Adrenal gland (tissue), 12 donors: Measurements from ENCODE around the gene ETFB. TPM values are rescaled to one million over a fixed set of nuclear protein-coding genes. Genes with fewer than 3 reads are reported as not detected.

Source experiments
- DNase-seq, 7 donors: peaks; one replicate each; pipeline ENCODE4 v3.0.0-alpha.2; 2019 to 2020
- H3K27ac ChIP-seq, 5 donors: fragments of 200-600 bp; sonication (generic) in 4 of 5; 1 replicate in 3 of 5; 2 replicates in 2 of 5; pipeline versions ENCODE4 v1.5.1 to v1.8.0; 2016 to 2020; ENCODE audit warnings: mild to moderate bottlenecking in 1 of 5
- H3K27me3 ChIP-seq: fragments of 200-600 bp; 2 replicates; pipeline ENCODE4 v1.8.0; 2021
- H3K36me3 ChIP-seq, 2 donors: fragments of 200-600 bp; replicated peaks in 1 of 2; 1 replicate in 1 of 2; 2 replicates in 1 of 2; pipeline versions ENCODE4 v1.5.1 to v1.8.0; 2018 to 2022
- H3K4me1 ChIP-seq, 2 donors: fragments of 200-600 bp; replicated peaks in 1 of 2; 1 replicate in 1 of 2; 2 replicates in 1 of 2; pipeline versions ENCODE4 v1.5.1 to v1.8.0; 2018 to 2021
- H3K4me3 ChIP-seq, 4 donors: fragments of 200-600 bp; sonication (generic) in 3 of 4; one replicate each; pipeline ENCODE4 v1.5.1; 2016 to 2018
- H3K9me3 ChIP-seq, 3 donors: fragments of 200-600 bp; sonication (generic) in 1 of 3; replicated peaks in 1 of 3; 1 replicate in 2 of 3; 2 replicates in 1 of 3; pipeline versions ENCODE4 v1.5.1 to v1.8.0; 2016 to 2021
- CTCF ChIP-seq, 6 experiments: fragments of 450-650 bp in 4 of 6; fragments of 200-600 bp in 2 of 6; sonication (generic) in 1 of 6; IDR thresholded peaks; 1 replicate in 5 of 6; 2 replicates in 1 of 6; pipeline versions ENCODE4 v1.5.1 to v1.8.0; 2016 to 2021; ENCODE audit warnings: antibody characterized with exemption in 6 of 6, mild to moderate bottlenecking in 2 of 6, moderate library complexity in 1 of 6
- POLR2A ChIP-seq, 2 donors: fragments of 450-650 bp; IDR thresholded peaks; one replicate each; pipeline ENCODE4 v1.6.1; 2017; ENCODE audit warnings: antibody characterized with exemption in 2 of 2, mild to moderate bottlenecking in 2 of 2, moderate library complexity in 1 of 2
- WGBS, 4 donors: extraction: QIAGEN DNeasy Blood & Tissue Kit in 2 of 4; methylation state at CpG; one replicate each; pipeline versions ENCODE4 v1.1.5 to v1.1.7; 2013 to 2017; 5-methylcytosine and 5-hydroxymethylcytosine counted together
- intact Hi-C, 2 donors: fragments of 100-400 bp; cut with DNase I; formaldehyde crosslinking; loops; one replicate each; pipeline versions ENCODE4 v1.14.1 to v1.15.0; 2022 to 2023
- polyA plus RNA-seq, 3 donors: library from polyadenylated mRNA; stranded (reverse); fragments of 200-250 nt in 2 of 3; fragments of 350-450 nt in 1 of 3; fragmentation: Illumina TruSeq in 1 of 3; extraction: RNeasy Lipid Tissue Mini Kit (QIAGEN cat#74804) in 1 of 3; gene quantifications; one replicate each; pipeline ENCODE4 v1.2.3, GENCODE V29; 2013 to 2014
- total RNA-seq, 9 donors: library from RNA; depleted of rRNA in 4 of 9; stranded (reverse); fragments of >200 nt in 4 of 9; fragments of 120-200 nt in 1 of 9; fragmentation: NEBNext Ultra II Directional in 1 of 9; extraction: Animal tissue kit (Norgen Biotek cat#: 25700) in 1 of 9; gene quantifications; one replicate each; pipeline versions ENCODE4 v1.1.0 to v1.2.4, GENCODE V29; 2013 to 2023
- donor health status: healthy with polysubstance abuse.
- donor health status: Bipolar disorder and iron deficiency.
- donor health status: DM: yes; HTN: yes; CAD: no.
- donor health status: DM: no; HTN: no; CAD: no.
- donor health status: DM: no; HTN: no; CAD: no.
- donor health status: DM: yes; HTN: yes; CAD: no.

The ETFB gene
- total and polyA plus RNA-seq, 12 donors = 110 to 470 (median 240) TPM

- 63 to 73% (median 67%) methylated on average over 15 of the region's 15 CpGs for WGBS, 4 donors
- no peaks in the 10 kb centered on the region for H3K27me3 ChIP-seq
Measured at GRCh38 chr19:51295382-51296126, 70.6 kb downstream of the ETFB start.

More at GRCh38 chr19:51295382-51296126, 70.6 kb downstream of the ETFB start:
- Histone ChIP-seq H3K9me3 (no peaks in the 10 kb centered on the region), H3K4me3 (no peak overlapping the region), H3K4me1 (no peaks in the 10 kb centered on the region), H3K36me3 (no peaks in the 10 kb centered on the region), H3K27ac (no peak overlapping the region)
- intact Hi-C loops = no loop called here
- no peak for DNase-seq
- TF ChIP-seq CTCF (IDR thresholded peaks at IDR 0.05) (no peak), POLR2A (IDR thresholded peaks at IDR 0.05) (no peak)

Other genes starting within 250 kb of the ETFB start
- 10 to 100 TPM in 6 of 9 donors, 1 to 10 TPM in 3; 1.5 to 29.7 (median 16.8) TPM for gene SIGLEC9, start 241.5 kb downstream of the ETFB start, total RNA-seq
- 1 to 10 TPM; 3.6 to 7.6 (median 4.6) TPM for gene SIGLEC9, start 241.5 kb downstream of the ETFB start, polyA plus RNA-seq
- gene SIGLEC7, start 224.1 kb downstream of the ETFB start, total RNA-seq = 10 to 100 TPM in 5 of 9 donors, 1 to 10 TPM in 3, under 1 TPM in 1; 1.00 to 13.1 (median 10.1) TPM
- gene SIGLEC7, start 224.1 kb downstream of the ETFB start, polyA plus RNA-seq = 1 to 10 TPM; 2.3 to 8.6 (median 3.8) TPM
- 10 to 100 TPM in 5 of 9 donors, 1 to 10 TPM in 4; 2.2 to 21.8 (median 12.9) TPM for gene CD33, start 141.3 kb downstream of the ETFB start, total RNA-seq
- 10 to 100 TPM in 1 of 3 donors, 1 to 10 TPM in 2; 2.7 to 14.4 (median 4.9) TPM for gene CD33, start 141.3 kb downstream of the ETFB start, polyA plus RNA-seq
- 1 to 10 TPM in 1 of 9 donors, not detected in 8; 1.0 TPM for gene SIGLECL1, start 115.3 kb downstream of the ETFB start, total RNA-seq
- not detected for gene SIGLECL1, start 115.3 kb downstream of the ETFB start, polyA plus RNA-seq
- gene IGLON5, start 54.7 kb downstream of the ETFB start, total RNA-seq = 1 to 10 TPM in 3 of 9 donors, under 1 TPM in 4, not detected in 2; 0.13 to 2.3 (median 0.67) TPM
- gene IGLON5, start 54.7 kb downstream of the ETFB start, polyA plus RNA-seq = 1 to 10 TPM; 1.3 to 3.4 (median 2.0) TPM
- gene VSIG10L, start 24.2 kb downstream of the ETFB start, total RNA-seq = 1 to 10 TPM; 1.0 to 3.7 (median 2.5) TPM
- 1 to 10 TPM; 2.7 to 6.0 (median 4.1) TPM for gene VSIG10L, start 24.2 kb downstream of the ETFB start, polyA plus RNA-seq
- 1 to 10 TPM in 5 of 9 donors, not detected in 4; 1.4 to 2.8 (median 2.4) TPM for gene CLDND2, start 2.6 kb upstream of the ETFB start, total RNA-seq
- gene CLDND2, start 2.6 kb upstream of the ETFB start, polyA plus RNA-seq = 10 to 100 TPM in 1 of 3 donors, 1 to 10 TPM in 1, under 1 TPM in 1; 0.73 to 11.7 (median 5.5) TPM
- 1 to 10 TPM; 1.1 to 5.9 (median 2.8) TPM for gene NKG7, start 6.3 kb upstream of the ETFB start, total RNA-seq
- 1 to 10 TPM; 1.2 to 5.1 (median 3.6) TPM for gene NKG7, start 6.3 kb upstream of the ETFB start, polyA plus RNA-seq
- gene LIM2, start 21.6 kb upstream of the ETFB start, total RNA-seq = not detected
- gene LIM2, start 21.6 kb upstream of the ETFB start, polyA plus RNA-seq = not detected
- under 1 TPM in 2 of 9 donors, not detected in 7; 0.11 to 0.41 TPM for gene C19orf84, start 24.2 kb upstream of the ETFB start, total RNA-seq
- under 1 TPM in 1 of 3 donors, not detected in 2; 0.10 TPM for gene C19orf84, start 24.2 kb upstream of the ETFB start, polyA plus RNA-seq
- 10 to 100 TPM in 7 of 9 donors, 1 to 10 TPM in 1, under 1 TPM in 1; 0.89 to 70.7 (median 22.6) TPM for gene SIGLEC10, start 51.3 kb upstream of the ETFB start, total RNA-seq
- gene SIGLEC10, start 51.3 kb upstream of the ETFB start, polyA plus RNA-seq = 10 to 100 TPM in 2 of 3 donors, 1 to 10 TPM in 1; 9.7 to 19.1 (median 11.7) TPM
- gene SIGLEC8, start 92.1 kb upstream of the ETFB start, total RNA-seq = 10 to 100 TPM in 3 of 9 donors, 1 to 10 TPM in 5, under 1 TPM in 1; 0.33 to 34.0 (median 9.0) TPM
- 1 to 10 TPM; 1.1 to 3.0 (median 2.4) TPM for gene SIGLEC8, start 92.1 kb upstream of the ETFB start, polyA plus RNA-seq
- gene CEACAM18, start 112.2 kb upstream of the ETFB start, total RNA-seq = not detected
- not detected for gene CEACAM18, start 112.2 kb upstream of the ETFB start, polyA plus RNA-seq
- gene SIGLEC12, start 135.4 kb upstream of the ETFB start, total RNA-seq = 1 to 10 TPM in 4 of 9 donors, under 1 TPM in 3, not detected in 2; 0.30 to 3.1 (median 1.0) TPM
- gene SIGLEC12, start 135.4 kb upstream of the ETFB start, polyA plus RNA-seq = 1 to 10 TPM in 1 of 3 donors, under 1 TPM in 2; 0.34 to 1.2 (median 0.48) TPM
- under 1 TPM in 2 of 9 donors, not detected in 7; 0.06 to 0.18 TPM for gene SIGLEC6, start 165.3 kb upstream of the ETFB start, total RNA-seq
- not detected for gene SIGLEC6, start 165.3 kb upstream of the ETFB start, polyA plus RNA-seq
- 10 to 100 TPM in 4 of 9 donors, 1 to 10 TPM in 5; 2.5 to 14.5 (median 6.9) TPM for gene ZNF175, start 204.9 kb upstream of the ETFB start, total RNA-seq
- gene ZNF175, start 204.9 kb upstream of the ETFB start, polyA plus RNA-seq = 1 to 10 TPM; 2.1 to 6.5 (median 3.4) TPM